AG09309 (cell line): Measurements from ENCODE around the gene EN1.

Experiments used
- DNase-seq: peaks from one replicate; pipeline ENCODE4 v3.0.0-alpha.2; 2010; ENCODE audit warnings: low read depth
- H3K4me3 ChIP-seq: 2 replicates; pipeline ENCODE4 v1.5.1; 2011; ENCODE audit warnings: mild to moderate bottlenecking, low read depth, low read length, moderate library complexity; ENCODE audit not compliant: control insufficient read depth
- TF ChIP-seq, protein P1 (sequence below): IDR thresholded peaks from 2 replicates; pipeline ENCODE4 v1.5.1; 2011; ENCODE audit warnings: mild to moderate bottlenecking, low read depth, low read length, inconsistent platforms; ENCODE audit not compliant: insufficient read depth, control insufficient read depth; ENCODE audit errors: missing control alignments

Gene EN1

DNA sequence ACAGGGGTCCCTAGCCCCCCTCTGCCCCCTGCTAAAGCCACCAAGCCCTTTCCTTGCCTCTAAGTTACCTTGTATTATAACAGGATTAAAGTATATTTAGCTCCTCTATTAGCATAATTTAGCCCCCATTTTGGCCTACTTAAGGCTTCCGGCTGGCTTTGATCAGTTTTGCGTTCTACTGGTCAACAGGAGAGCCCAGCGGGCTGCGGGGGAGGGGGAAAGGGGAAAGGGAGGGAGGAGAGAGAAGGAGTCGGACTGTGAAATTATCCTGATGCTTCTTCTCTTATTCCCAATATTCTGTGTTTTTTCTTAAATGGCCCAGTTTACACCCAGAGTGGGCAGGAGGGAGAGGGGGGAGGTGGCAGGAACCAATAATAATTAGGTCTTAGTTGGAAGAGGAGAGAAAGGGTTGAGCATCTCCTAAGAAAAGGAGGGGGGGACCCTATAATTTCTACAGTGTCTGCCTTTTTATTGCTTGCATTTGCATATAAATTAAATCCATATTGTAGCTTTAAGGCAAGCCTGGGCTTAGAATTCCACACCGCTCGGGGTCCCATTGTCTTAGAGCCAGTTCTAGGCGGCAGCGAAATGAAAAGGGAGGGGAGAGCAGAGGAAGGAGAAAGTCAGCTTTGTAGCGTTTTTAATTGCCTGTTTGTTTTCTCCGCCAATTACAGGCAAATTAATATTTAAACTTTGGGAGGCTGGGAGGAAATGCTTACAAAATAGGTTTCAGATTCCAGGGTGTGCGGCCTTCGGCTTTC is 39.6 kb downstream of the EN1 start:
- H3K4me3 ChIP-seq: no peak overlapping the region
- no peak for DNase-seq
- TF ChIP-seq, protein P1, sequence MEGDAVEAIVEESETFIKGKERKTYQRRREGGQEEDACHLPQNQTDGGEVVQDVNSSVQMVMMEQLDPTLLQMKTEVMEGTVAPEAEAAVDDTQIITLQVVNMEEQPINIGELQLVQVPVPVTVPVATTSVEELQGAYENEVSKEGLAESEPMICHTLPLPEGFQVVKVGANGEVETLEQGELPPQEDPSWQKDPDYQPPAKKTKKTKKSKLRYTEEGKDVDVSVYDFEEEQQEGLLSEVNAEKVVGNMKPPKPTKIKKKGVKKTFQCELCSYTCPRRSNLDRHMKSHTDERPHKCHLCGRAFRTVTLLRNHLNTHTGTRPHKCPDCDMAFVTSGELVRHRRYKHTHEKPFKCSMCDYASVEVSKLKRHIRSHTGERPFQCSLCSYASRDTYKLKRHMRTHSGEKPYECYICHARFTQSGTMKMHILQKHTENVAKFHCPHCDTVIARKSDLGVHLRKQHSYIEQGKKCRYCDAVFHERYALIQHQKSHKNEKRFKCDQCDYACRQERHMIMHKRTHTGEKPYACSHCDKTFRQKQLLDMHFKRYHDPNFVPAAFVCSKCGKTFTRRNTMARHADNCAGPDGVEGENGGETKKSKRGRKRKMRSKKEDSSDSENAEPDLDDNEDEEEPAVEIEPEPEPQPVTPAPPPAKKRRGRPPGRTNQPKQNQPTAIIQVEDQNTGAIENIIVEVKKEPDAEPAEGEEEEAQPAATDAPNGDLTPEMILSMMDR: no peak

DNA sequence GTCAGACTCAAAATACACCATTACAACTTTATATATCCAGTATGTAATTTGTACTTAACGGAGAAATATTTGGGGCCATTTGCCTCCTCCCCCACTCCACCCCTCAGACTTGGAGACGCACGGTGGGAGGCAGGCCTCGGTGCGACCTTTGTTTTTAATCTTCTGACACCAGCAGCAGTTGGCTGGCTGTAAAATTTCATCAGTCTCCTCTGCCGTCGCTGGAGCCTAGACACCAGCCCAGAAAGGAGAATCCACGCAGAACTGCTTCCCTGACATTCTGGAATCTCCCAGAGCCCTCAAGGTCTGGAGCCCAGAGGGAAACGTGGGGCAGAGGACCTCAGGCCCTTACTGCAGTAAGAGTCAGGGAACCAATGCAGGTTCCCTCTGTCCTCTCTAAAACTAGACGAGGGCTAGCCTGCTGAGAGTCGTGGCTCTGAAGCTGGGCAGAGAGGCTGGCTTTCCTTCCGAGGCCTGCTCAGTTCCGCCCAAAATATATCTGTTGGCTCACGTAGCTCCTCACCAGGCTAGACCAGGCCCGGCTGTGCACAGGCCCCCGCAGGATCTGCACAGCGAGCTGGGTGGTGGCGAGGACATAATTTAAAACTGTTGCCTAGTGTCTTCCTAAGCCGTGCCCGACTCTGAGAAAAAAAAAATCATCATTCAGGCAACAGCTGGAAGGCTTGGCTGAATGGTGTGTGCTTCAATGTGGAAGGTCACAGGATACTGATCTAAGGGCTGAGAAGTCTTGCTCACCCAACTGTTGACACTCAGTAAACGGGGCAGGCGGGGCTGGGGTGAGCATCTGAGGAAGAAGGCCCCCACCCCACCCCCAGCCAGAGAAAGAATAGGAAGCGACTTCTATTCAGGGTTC is 40.4 kb downstream of the EN1 start:
- no peak overlapping the region for H3K4me3 ChIP-seq
- no peak for DNase-seq
- TF ChIP-seq, protein P1: no peak

DNA sequence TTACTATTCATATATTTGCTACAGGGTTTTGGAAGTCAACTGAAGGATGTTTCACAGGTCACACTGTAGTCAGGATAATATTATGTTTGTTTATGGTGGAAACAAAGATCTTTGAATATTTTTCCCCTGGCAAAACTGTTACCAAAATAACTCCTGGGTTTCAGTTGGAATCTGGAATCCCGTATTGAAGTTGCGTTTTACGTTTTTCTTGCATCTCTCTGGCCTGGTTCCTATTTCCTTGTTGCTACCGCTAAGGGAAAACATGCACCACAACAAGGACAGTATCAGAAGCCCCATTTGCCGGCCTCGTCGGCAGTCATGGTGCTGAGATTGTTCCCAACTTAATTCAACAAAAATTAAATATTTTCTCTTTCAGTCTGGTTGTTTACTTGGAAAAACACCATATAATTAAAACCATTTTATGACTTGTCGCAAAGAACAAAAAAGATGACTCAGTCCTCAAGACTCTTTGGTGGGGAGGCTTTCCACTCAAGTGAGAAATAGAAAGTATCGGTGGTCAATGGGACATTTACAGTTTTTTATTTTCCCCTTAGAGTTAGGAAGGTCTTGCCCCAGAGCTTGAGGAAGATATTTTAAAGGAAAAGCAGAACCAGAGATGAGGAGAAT is 42.3 kb downstream of the EN1 start:
- TF ChIP-seq, protein P1: no peak

DNA sequence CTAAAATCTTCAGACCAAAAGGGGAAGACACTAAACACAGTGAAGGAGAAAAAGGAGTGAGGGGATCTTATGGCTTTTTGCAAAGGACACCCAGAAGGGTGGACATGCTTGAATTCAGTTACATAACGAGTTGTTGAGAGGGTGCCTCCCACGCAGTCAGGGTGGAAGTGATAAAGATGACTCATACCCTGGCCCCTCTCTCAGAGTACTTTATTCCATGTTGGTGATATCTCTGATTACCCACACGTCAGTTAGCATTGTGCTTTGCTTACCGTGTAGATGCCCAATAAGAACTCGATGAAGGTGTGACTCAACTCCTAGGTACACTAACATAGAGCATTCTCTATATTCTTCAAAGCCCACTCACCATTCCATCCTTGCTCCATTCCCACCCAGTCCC is 44.4 kb downstream of the EN1 start:
- no peak for DNase-seq
- TF ChIP-seq, protein P1: no peak
- no peak overlapping the region for H3K4me3 ChIP-seq

More for the DNA sequence above, 42.3 kb downstream of the EN1 start:
- no peak overlapping the region for H3K4me3 ChIP-seq
- DNase-seq: no peak

DNA sequence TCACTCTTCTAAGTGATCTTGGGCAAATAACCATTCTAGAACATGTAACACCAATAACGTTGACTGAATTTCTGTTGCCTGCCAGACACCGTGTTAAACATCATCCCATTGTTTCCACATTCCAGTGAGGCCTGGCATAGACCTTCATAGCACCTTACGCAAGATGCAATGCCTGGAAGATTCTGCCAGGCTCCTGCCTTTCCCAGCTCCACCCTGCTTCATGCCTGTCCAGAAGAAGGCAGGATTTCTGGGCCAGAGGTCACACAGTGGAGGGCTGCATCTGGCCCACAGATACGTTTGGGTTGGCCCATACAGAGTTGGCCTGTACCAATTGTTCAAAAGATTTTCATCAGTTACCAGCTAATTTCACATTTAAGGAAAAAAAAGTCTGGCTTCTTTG is 46.3 kb downstream of the EN1 start:
- H3K4me3 ChIP-seq: no peak overlapping the region
- TF ChIP-seq, protein P1: no peak
- no peak for DNase-seq

DNA sequence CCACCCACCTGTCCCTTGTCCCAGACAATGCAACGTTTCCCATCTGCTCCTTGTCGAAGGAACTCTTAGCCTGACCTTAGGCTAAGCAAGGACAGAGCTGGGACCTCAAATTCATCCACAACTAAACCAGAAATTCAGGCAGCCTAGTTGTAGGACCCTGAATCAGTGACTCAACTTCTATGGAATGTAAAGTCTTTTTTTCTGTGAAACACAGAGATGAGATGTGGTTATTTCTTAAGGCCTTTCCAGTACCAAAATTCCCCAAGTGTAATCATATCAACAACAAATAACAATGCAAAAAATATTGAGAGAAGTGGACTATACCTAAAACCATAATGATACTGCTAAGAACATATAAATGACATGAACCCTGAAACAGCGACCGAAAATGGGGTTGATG is 46.7 kb downstream of the EN1 start:
- DNase-seq: no peak
- H3K4me3 ChIP-seq: no peak overlapping the region
- TF ChIP-seq, protein P1: no peak
